ENCODE results near the gene ERMARD. TPM values are rescaled to one million over a fixed set of nuclear protein-coding genes. Genes with fewer than 3 reads are reported as not detected.

ERMARD gene
- total RNA-seq, 4 donors from 2014 or later = 10.3 to 21.4 (median 17.6) TPM

GRCh38 chr6:169803271-169803811 is 51.9 kb downstream of the ERMARD start:
- H3K4me1 ChIP-seq = peaks cover 0 to 23% (median 13%) of the 10 kb centered on the region in 3 donors
- 37 to 83% methylated on average over 3 to 7 of the region's 7 CpGs for WGBS, 2 donors
- H3K4me3 ChIP-seq = no peak overlapping the region
- H3K27me3 ChIP-seq = peaks cover 0 to 35% (median 0%) of the 10 kb centered on the region in 4 donors
- TF ChIP-seq CTCF (IDR thresholded peaks at IDR 0.05) (no peak), POLR2A (IDR thresholded peaks at IDR 0.05) (no peak)
- H3K27ac ChIP-seq = no peak overlapping the region
- no peaks in the 10 kb centered on the region for H3K36me3 ChIP-seq
- intact Hi-C loops (cut with DNase I) = no loop called here
- no peak for DNase-seq
- no peaks in the 10 kb centered on the region for H3K9me3 ChIP-seq

GRCh38 chr6:169803816-169804340 is 52.5 kb downstream of the ERMARD start:
- H3K9me3 ChIP-seq = no peaks in the 10 kb centered on the region
- TF ChIP-seq CTCF (IDR thresholded peaks at IDR 0.05) (no peak), POLR2A (IDR thresholded peaks at IDR 0.05) (no peak)
- peaks cover 0 to 35% (median 0%) of the 10 kb centered on the region in 4 donors for H3K27me3 ChIP-seq
- DNase-seq = no peak
- H3K4me1 ChIP-seq = peaks cover 0 to 23% (median 13%) of the 10 kb centered on the region in 3 donors
- H3K27ac ChIP-seq = no peak overlapping the region
- intact Hi-C loops (cut with DNase I) = no loop called here
- WGBS, 2 donors = 25 to 60% methylated on average over 1 to 3 of the region's 3 CpGs
- H3K4me3 ChIP-seq = no peak overlapping the region
- H3K36me3 ChIP-seq = no peaks in the 10 kb centered on the region

- H3K9me3 ChIP-seq = no peaks in the 10 kb centered on the region
- DNase-seq = no peak
- H3K36me3 ChIP-seq = no peaks in the 10 kb centered on the region
- H3K4me3 ChIP-seq = no peak overlapping the region
- no peak overlapping the region for H3K27ac ChIP-seq
- peaks cover 0 to 35% (median 0%) of the 10 kb centered on the region in 4 donors for H3K27me3 ChIP-seq
- peaks cover 0 to 21% (median 13%) of the 10 kb centered on the region in 3 donors for H3K4me1 ChIP-seq
- intact Hi-C loops (cut with DNase I) = no loop called here
- TF ChIP-seq CTCF (IDR thresholded peaks at IDR 0.05) (no peak), POLR2A (IDR thresholded peaks at IDR 0.05) (no peak)
These were observed 53.0 kb downstream of the ERMARD start for GRCh38 chr6:169804427-169804826.

- peaks cover 0 to 35% (median 0%) of the 10 kb centered on the region in 4 donors for H3K27me3 ChIP-seq
- DNase-seq = no peak
- no peaks in the 10 kb centered on the region for H3K36me3 ChIP-seq
- no peaks in the 10 kb centered on the region for H3K9me3 ChIP-seq
- intact Hi-C loops (cut with DNase I) = no loop called here
- 47 to 52% methylated on average over 6 to 7 of the region's 7 CpGs for whole genome bisulfite sequencing, 2 donors
- peaks cover 0 to 12% (median 6%) of the 10 kb centered on the region in 3 donors for H3K4me1 ChIP-seq
- H3K4me3 ChIP-seq = no peak overlapping the region
- TF ChIP-seq CTCF (IDR thresholded peaks at IDR 0.05) (no peak), POLR2A (IDR thresholded peaks at IDR 0.05) (no peak)
- no peak overlapping the region for H3K27ac ChIP-seq
These were observed 53.9 kb downstream of the ERMARD start for GRCh38 chr6:169805242-169805838.

GRCh38 chr6:169806701-169807100 is 55.3 kb downstream of the ERMARD start:
- Histone ChIP-seq H3K27ac (no peak overlapping the region), H3K36me3 (no peaks in the 10 kb centered on the region), H3K27me3 (peaks cover 0 to 35% (median 0%) of the 10 kb centered on the region in 4 donors), H3K9me3 (no peaks in the 10 kb centered on the region), H3K4me1 (no peaks in the 10 kb centered on the region), H3K4me3 (no peak overlapping the region)
- no peak for TF ChIP-seq POLR2A (IDR thresholded peaks at IDR 0.05)
- no peak for TF ChIP-seq CTCF (IDR thresholded peaks at IDR 0.05)
- intact Hi-C loops (cut with DNase I) = no loop called here
- WGBS, 2 donors = 80% methylated on average over 1 of the region's 1 CpG; no CpG with 5 or more reads in 1 of the 2 donors
- DNase-seq = no peak

All from esophagus squamous epithelium (tissue), 5 donors.